ENCODE measurements around the gene DNAH12.

DNA sequence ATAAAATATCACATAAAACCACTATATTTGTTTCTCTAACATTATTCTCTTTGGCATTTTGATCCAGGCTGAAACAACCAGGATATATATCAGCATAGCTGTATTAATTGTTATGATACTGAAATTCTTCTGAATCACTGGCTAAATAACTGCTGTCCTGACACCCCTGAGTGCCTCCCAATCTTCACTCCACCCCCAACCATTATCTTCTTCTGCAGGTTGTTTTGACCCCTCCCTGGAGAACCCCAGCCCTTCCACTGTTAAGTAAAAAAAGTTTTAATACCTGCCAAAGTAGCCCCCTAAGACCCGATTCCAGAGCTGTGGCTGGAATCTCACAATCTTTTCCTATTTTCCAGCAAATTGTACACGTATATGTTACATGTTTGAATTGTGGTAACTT is 124.1 kb downstream of the DNAH12 start:
- TF ChIP-seq, protein P1, sequence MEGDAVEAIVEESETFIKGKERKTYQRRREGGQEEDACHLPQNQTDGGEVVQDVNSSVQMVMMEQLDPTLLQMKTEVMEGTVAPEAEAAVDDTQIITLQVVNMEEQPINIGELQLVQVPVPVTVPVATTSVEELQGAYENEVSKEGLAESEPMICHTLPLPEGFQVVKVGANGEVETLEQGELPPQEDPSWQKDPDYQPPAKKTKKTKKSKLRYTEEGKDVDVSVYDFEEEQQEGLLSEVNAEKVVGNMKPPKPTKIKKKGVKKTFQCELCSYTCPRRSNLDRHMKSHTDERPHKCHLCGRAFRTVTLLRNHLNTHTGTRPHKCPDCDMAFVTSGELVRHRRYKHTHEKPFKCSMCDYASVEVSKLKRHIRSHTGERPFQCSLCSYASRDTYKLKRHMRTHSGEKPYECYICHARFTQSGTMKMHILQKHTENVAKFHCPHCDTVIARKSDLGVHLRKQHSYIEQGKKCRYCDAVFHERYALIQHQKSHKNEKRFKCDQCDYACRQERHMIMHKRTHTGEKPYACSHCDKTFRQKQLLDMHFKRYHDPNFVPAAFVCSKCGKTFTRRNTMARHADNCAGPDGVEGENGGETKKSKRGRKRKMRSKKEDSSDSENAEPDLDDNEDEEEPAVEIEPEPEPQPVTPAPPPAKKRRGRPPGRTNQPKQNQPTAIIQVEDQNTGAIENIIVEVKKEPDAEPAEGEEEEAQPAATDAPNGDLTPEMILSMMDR (IDR thresholded peaks at IDR 0.05) = no peak
- TF ChIP-seq POLR2A (IDR thresholded peaks at IDR 0.05) = no peak

All from right lobe of liver (tissue), 4 donors.